ENCODE measurements around the gene SLC29A1. TPM values are rescaled to one million over a fixed set of nuclear protein-coding genes. Genes with fewer than 3 reads are reported as not detected.
A peak's percentile ranks its signal among the peaks of the same experiment; 100 is the strongest.

Gene SLC29A1
- total and polyA plus RNA-seq, 2 donors, result 16.3 to 80.1 TPM

- H3K4me1 ChIP-seq (ENCODE audit: insufficient read depth), result no peaks in the 10 kb centered on the region
- no peak overlapping the region for H3K27ac ChIP-seq (ENCODE audit: low read depth)
- 77% methylated on average over 6 of the region's 6 CpGs for WGBS
- no peak overlapping the region for H3K4me3 ChIP-seq (ENCODE audit: low read depth, low read length)
- no peaks in the 10 kb centered on the region for H3K36me3 ChIP-seq (ENCODE audit: insufficient read depth)
- DNase-seq (ENCODE audit: extremely low spot score), result no peak
Observed at GRCh38 chr6:44271406-44271723, 48.0 kb downstream of the SLC29A1 start.

- H3K27ac ChIP-seq (ENCODE audit: low read depth), result no peak overlapping the region
- 53% methylated on average over 3 of the region's 3 CpGs for WGBS
- no peak overlapping the region for H3K4me3 ChIP-seq (ENCODE audit: low read depth, low read length)
- H3K36me3 ChIP-seq (ENCODE audit: insufficient read depth), result no peaks in the 10 kb centered on the region
- no peaks in the 10 kb centered on the region for H3K4me1 ChIP-seq (ENCODE audit: insufficient read depth)
- DNase-seq (ENCODE audit: extremely low spot score), result no peak
Observed at GRCh38 chr6:44271914-44272313, 48.5 kb downstream of the SLC29A1 start.

- 83% methylated on average over 3 of the region's 3 CpGs for WGBS
- no peak overlapping the region for H3K4me3 ChIP-seq (ENCODE audit: low read depth, low read length)
- H3K4me1 ChIP-seq (ENCODE audit: insufficient read depth), result no peaks in the 10 kb centered on the region
Observed at GRCh38 chr6:44272529-44272928, 49.1 kb downstream of the SLC29A1 start.

GRCh38 chr6:44272999-44273566, 49.7 kb downstream of the SLC29A1 start:
- Histone ChIP-seq H3K4me1 (ENCODE audit: insufficient read depth) (no peaks in the 10 kb centered on the region), H3K27ac (ENCODE audit: low read depth) (no peak overlapping the region), H3K4me3 (ENCODE audit: low read depth, low read length) (no peak overlapping the region), H3K36me3 (ENCODE audit: insufficient read depth) (no peaks in the 10 kb centered on the region)
- DNase-seq (ENCODE audit: extremely low spot score), result no peak
- 88% methylated on average over 23 of the region's 23 CpGs for WGBS

More at GRCh38 chr6:44272529-44272928, 49.1 kb downstream of the SLC29A1 start:
- Histone ChIP-seq H3K36me3 (ENCODE audit: insufficient read depth) (no peaks in the 10 kb centered on the region), H3K27ac (ENCODE audit: low read depth) (no peak overlapping the region)
- no peak for DNase-seq (ENCODE audit: extremely low spot score)

GRCh38 chr6:44273617-44274016, 50.2 kb downstream of the SLC29A1 start:
- WGBS, result 57% methylated on average over 1 of the region's 1 CpG
- no peaks in the 10 kb centered on the region for H3K4me1 ChIP-seq (ENCODE audit: insufficient read depth)
- H3K27ac ChIP-seq (ENCODE audit: low read depth), result no peak overlapping the region
- H3K4me3 ChIP-seq (ENCODE audit: low read depth, low read length), result no peak overlapping the region
- H3K36me3 ChIP-seq (ENCODE audit: insufficient read depth), result no peaks in the 10 kb centered on the region
- no peak for DNase-seq (ENCODE audit: extremely low spot score)

- no peak for DNase-seq (ENCODE audit: extremely low spot score)
- Histone ChIP-seq H3K4me1 (ENCODE audit: insufficient read depth) (no peaks in the 10 kb centered on the region), H3K36me3 (ENCODE audit: insufficient read depth) (no peaks in the 10 kb centered on the region), H3K27ac (ENCODE audit: low read depth) (no peak overlapping the region), H3K4me3 (ENCODE audit: low read depth, low read length) (no peak overlapping the region)
- 87% methylated on average over 59 of the region's 59 CpGs for whole genome bisulfite sequencing
Observed at GRCh38 chr6:44275271-44275748, 51.9 kb downstream of the SLC29A1 start.

GRCh38 chr6:44275749-44276648, 52.6 kb downstream of the SLC29A1 start:
- 14% methylated on average over 109 of the region's 109 CpGs for WGBS
- Histone ChIP-seq H3K27ac (ENCODE audit: low read depth) (no peak overlapping the region), H3K36me3 (ENCODE audit: insufficient read depth) (no peaks in the 10 kb centered on the region), H3K4me1 (ENCODE audit: insufficient read depth) (no peaks in the 10 kb centered on the region), H3K4me3 (ENCODE audit: low read depth, low read length) (peak overlapping the region; percentile 20)
- no peak for DNase-seq (ENCODE audit: extremely low spot score)

- Histone ChIP-seq H3K4me1 (ENCODE audit: insufficient read depth) (no peaks in the 10 kb centered on the region), H3K4me3 (ENCODE audit: low read depth, low read length) (no peak overlapping the region), H3K36me3 (ENCODE audit: insufficient read depth) (no peaks in the 10 kb centered on the region), H3K27ac (ENCODE audit: low read depth) (no peak overlapping the region)
- no peak for DNase-seq (ENCODE audit: extremely low spot score)
- 80% methylated on average over 23 of the region's 23 CpGs for WGBS
Observed at GRCh38 chr6:44276667-44277640, 53.6 kb downstream of the SLC29A1 start.

- Histone ChIP-seq H3K36me3 (ENCODE audit: insufficient read depth) (no peaks in the 10 kb centered on the region), H3K4me1 (ENCODE audit: insufficient read depth) (no peaks in the 10 kb centered on the region), H3K27ac (ENCODE audit: low read depth) (no peak overlapping the region), H3K4me3 (ENCODE audit: low read depth, low read length) (no peak overlapping the region)
- DNase-seq (ENCODE audit: extremely low spot score), result no peak
- 81% methylated on average over 7 of the region's 7 CpGs for WGBS
Observed at GRCh38 chr6:44277763-44278162, 54.4 kb downstream of the SLC29A1 start.

- WGBS, result 62% methylated on average over 3 of the region's 3 CpGs
- Histone ChIP-seq H3K36me3 (ENCODE audit: insufficient read depth) (no peaks in the 10 kb centered on the region), H3K27ac (ENCODE audit: low read depth) (no peak overlapping the region), H3K4me3 (ENCODE audit: low read depth, low read length) (no peak overlapping the region), H3K4me1 (ENCODE audit: insufficient read depth) (no peaks in the 10 kb centered on the region)
- no peak for DNase-seq (ENCODE audit: extremely low spot score)
Observed at GRCh38 chr6:44278315-44278714, 54.9 kb downstream of the SLC29A1 start.

- Histone ChIP-seq H3K36me3 (ENCODE audit: insufficient read depth) (no peaks in the 10 kb centered on the region), H3K4me3 (ENCODE audit: low read depth, low read length) (no peak overlapping the region), H3K4me1 (ENCODE audit: insufficient read depth) (no peaks in the 10 kb centered on the region), H3K27ac (ENCODE audit: low read depth) (no peak overlapping the region)
- no peak for DNase-seq (ENCODE audit: extremely low spot score)
- 66% methylated on average over 9 of the region's 9 CpGs for WGBS
Observed at GRCh38 chr6:44278774-44279697, 55.6 kb downstream of the SLC29A1 start.

All from urinary bladder (tissue), 4 donors.